Chondrocyte (in vitro differentiated cells): ENCODE measurements around the gene ARHGAP12. TPM values are rescaled to one million over a fixed set of nuclear protein-coding genes. Genes with fewer than 3 reads are reported as not detected.

ENCODE experiments used
- DNase-seq: peaks from one replicate; pipeline ENCODE4 v3.0.0; 2021; ENCODE audit warnings: mixed read lengths, low spot score
- H3K27ac Mint-ChIP-seq: one replicate; pipeline ENCODE4 v1.8.0; 2021; ENCODE audit warnings: mild to moderate bottlenecking, moderate library complexity, mixed read lengths; ENCODE audit not compliant: unreplicated experiment
- H3K27me3 Mint-ChIP-seq: 2 replicates; pipeline ENCODE4 v1.8.0; 2021; ENCODE audit warnings: low read depth, mixed read lengths
- H3K36me3 Mint-ChIP-seq: 2 replicates; pipeline ENCODE4 v1.8.0; 2021; ENCODE audit warnings: low read depth, mixed read lengths
- H3K4me1 Mint-ChIP-seq: 2 replicates; pipeline ENCODE4 v1.8.0; 2021; ENCODE audit warnings: low read depth, mild to moderate bottlenecking, mixed read lengths
- H3K4me3 Mint-ChIP-seq: one replicate; pipeline ENCODE4 v1.8.0; 2021; ENCODE audit warnings: mild to moderate bottlenecking, moderate library complexity, mixed read lengths; ENCODE audit not compliant: unreplicated experiment
- H3K9me3 Mint-ChIP-seq: 2 replicates; pipeline ENCODE4 v1.8.0; 2021; ENCODE audit warnings: low read depth, mixed read lengths
- CTCF ChIP-seq: fragments of 200-600 bp; sonication (generic); IDR thresholded peaks from 2 replicates; pipeline ENCODE4 v1.5.0; 2021; ENCODE audit warnings: antibody characterized with exemption, mild to moderate bottlenecking, moderate library complexity
- total RNA-seq: library from RNA; stranded (reverse); gene quantifications from 3 replicates; pipeline ENCODE4 v1.2.1, GENCODE V29; 2021

The ARHGAP12 gene
- total RNA-seq, 1 donor from 2014 or later = 18.1 TPM

DNA sequence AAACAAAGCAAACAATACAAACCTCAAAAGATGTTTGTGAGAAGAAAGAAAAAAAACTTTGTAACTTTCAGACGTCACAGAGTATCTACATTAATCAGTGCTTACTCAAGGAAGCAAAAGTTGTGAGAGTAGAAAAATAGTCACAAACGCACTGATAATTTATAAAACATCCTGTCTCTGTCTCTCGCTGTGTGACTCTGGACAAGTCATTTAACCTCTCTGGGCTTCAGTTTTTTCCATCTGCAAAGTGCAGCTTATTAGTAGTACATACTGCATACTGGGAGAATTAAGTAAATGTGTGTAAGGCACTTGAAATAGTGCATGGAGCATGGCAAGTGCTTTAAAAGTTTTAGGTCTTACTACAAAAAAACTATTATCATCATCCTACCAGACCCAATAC, 3.8 kb downstream of the ARHGAP12 start:
- Mint-ChIP-seq H3K27me3 (no peaks in the 10 kb centered on the region), H3K9me3 (no peaks in the 10 kb centered on the region), H3K4me1 (peaks cover 33% of the 10 kb centered on the region), H3K4me3 (no peak overlapping the region), H3K36me3 (no peaks in the 10 kb centered on the region), H3K27ac (no peak overlapping the region)
- no peak for TF ChIP-seq CTCF
- DNase-seq = no peak

DNA sequence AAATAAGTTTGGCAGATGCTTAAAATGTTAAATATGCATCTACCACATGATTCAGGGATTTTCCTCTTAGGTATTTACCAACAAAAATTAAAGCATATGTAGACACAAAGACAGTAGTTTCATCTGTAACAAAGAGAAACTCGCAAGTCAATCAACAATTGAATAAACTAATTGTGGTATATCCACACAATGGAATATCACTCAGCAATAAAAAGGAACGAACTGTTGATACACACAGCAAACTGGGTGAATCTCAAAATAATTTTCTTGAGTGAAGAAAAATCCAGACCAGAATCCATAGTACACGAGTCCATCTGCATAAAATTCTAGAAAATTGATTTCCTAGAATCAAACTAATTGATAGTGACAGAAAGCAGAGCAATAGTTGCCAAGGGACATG, 5.2 kb downstream of the ARHGAP12 start:
- no peak overlapping the region for H3K27ac Mint-ChIP-seq
- no peaks in the 10 kb centered on the region for H3K27me3 Mint-ChIP-seq
- no peak overlapping the region for H3K4me3 Mint-ChIP-seq
- no peak for TF ChIP-seq CTCF
- no peaks in the 10 kb centered on the region for H3K9me3 Mint-ChIP-seq
- H3K4me1 Mint-ChIP-seq = peaks cover 27% of the 10 kb centered on the region
- no peak for DNase-seq
- H3K36me3 Mint-ChIP-seq = no peaks in the 10 kb centered on the region

DNA sequence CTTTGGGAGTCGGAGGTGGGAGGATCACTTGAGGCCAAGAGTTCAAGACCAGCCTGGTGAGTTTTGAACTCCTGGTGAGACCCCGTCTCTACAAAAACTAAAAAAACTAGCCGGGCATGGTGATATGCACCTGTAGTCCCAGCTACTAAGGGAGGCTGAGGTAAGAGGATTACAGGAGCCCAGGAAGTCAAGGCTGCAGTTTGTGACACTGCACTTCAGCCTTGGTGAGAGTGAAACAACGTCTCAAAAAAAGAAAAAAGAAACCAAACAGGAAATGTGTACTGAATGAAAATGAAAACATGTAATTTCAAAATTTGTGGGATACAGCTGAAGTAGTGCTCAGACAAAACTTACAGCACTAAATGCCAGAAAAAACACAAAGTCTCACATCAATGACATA, 7.6 kb downstream of the ARHGAP12 start:
- TF ChIP-seq CTCF = no peak
- peaks cover 13% of the 10 kb centered on the region for H3K4me1 Mint-ChIP-seq
- no peak overlapping the region for H3K27ac Mint-ChIP-seq
- H3K4me3 Mint-ChIP-seq = no peak overlapping the region
- no peaks in the 10 kb centered on the region for H3K9me3 Mint-ChIP-seq
- H3K27me3 Mint-ChIP-seq = no peaks in the 10 kb centered on the region
- H3K36me3 Mint-ChIP-seq = no peaks in the 10 kb centered on the region
- DNase-seq = no peak

GRCh38 chr10:31920538-31920937, 8.1 kb downstream of the ARHGAP12 start:
- TF ChIP-seq CTCF = no peak
- Mint-ChIP-seq H3K27me3 (no peaks in the 10 kb centered on the region), H3K36me3 (no peaks in the 10 kb centered on the region), H3K4me1 (peaks cover 10% of the 10 kb centered on the region), H3K4me3 (no peak overlapping the region), H3K27ac (no peak overlapping the region), H3K9me3 (no peaks in the 10 kb centered on the region)
- DNase-seq = no peak

- H3K27me3 Mint-ChIP-seq = no peaks in the 10 kb centered on the region
- no peak for TF ChIP-seq CTCF
- peaks cover 7% of the 10 kb centered on the region for H3K4me1 Mint-ChIP-seq
- no peak overlapping the region for H3K27ac Mint-ChIP-seq
- DNase-seq = no peak
- no peaks in the 10 kb centered on the region for H3K36me3 Mint-ChIP-seq
- H3K4me3 Mint-ChIP-seq = no peak overlapping the region
- H3K9me3 Mint-ChIP-seq = no peaks in the 10 kb centered on the region
Measured at GRCh38 chr10:31918671-31919409, 9.8 kb downstream of the ARHGAP12 start.
